ENCODE data around the gene SLC35F3.
"Not testable (repeated sequence)": the region's sequence is repeated elsewhere in the genome, so short reads cannot be mapped to it uniquely, and the experiment has no call there.

SLC35F3 gene

DNA sequence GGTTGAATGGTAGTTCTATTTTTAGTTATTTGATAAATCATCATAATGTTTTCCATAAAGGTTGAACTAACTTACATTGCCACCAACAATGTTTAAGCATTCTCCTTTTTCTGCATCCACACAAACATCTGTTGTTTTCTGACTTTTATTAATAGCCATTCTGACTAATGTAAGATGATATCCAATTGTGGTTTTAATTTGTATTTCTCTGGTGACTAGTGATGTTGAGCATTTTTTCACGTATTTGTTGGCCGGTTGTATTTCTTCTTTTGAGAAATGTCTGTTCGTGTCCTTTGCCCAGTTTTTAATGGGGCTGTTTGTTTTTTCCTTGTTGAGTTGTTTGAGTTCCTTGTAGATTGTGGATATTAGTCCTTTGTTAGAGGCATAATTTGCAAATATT lies 24.6 kb upstream of the SLC35F3 start:
- Histone ChIP-seq H3K9ac (ENCODE audit: low read length in 5 of 5) (no peak overlapping the region), H3K9me3 (ENCODE audit: control insufficient read depth in 5 of 5, low read length in 5 of 5) (peaks cover 0 to 8% (median 7%) of the 10 kb centered on the region in 5 donors), H3K4me3 (ENCODE audit: low read depth in 1 of 5, low read length in 5 of 5) (no peak overlapping the region), H3K36me3 (ENCODE audit: control insufficient read depth in 5 of 5, insufficient read depth in 5 of 5, low read length in 5 of 5) (no peaks in the 10 kb centered on the region), H3K27ac (ENCODE audit: low read depth, low read length) (no peak overlapping the region), H3K4me1 (ENCODE audit: control insufficient read depth in 5 of 5, insufficient read depth in 5 of 5, low read length in 5 of 5) (no peaks in the 10 kb centered on the region), H3K27me3 (ENCODE audit: control insufficient read depth in 5 of 5, insufficient read depth in 4 of 5, low read length in 5 of 5) (peaks cover 0 to 4% (median 0%) of the 10 kb centered on the region in 5 donors)

DNA sequence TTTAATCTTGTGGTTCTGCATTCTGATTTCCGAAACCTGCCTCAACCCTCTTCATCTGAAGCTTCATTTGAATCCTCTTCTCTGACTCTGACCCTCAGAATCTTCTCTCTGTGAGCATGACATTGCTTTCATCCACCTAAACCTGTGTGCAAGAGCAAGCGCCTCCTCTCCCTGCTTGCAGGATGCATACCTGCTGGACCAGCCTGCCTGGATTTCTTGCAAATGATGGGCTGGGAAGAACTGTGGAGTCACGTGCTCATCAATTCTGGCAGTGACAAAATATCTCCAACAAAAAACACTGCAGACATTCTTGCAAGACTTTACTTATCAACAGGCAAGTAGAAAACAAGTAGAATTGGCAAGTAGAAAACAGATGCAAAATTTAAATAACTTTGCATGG lies 20.8 kb upstream of the SLC35F3 start:
- no peaks in the 10 kb centered on the region for H3K4me1 ChIP-seq (ENCODE audit: control insufficient read depth in 5 of 5, insufficient read depth in 5 of 5, low read length in 5 of 5)
- peaks cover 0 to 8% (median 7%) of the 10 kb centered on the region in 5 donors for H3K9me3 ChIP-seq (ENCODE audit: control insufficient read depth in 5 of 5, low read length in 5 of 5)
- no peak overlapping the region for H3K4me3 ChIP-seq (ENCODE audit: low read depth in 1 of 5, low read length in 5 of 5)
- peaks cover 0 to 4% (median 0%) of the 10 kb centered on the region in 5 donors for H3K27me3 ChIP-seq (ENCODE audit: control insufficient read depth in 5 of 5, insufficient read depth in 4 of 5, low read length in 5 of 5)
- H3K36me3 ChIP-seq (ENCODE audit: control insufficient read depth in 5 of 5, insufficient read depth in 5 of 5, low read length in 5 of 5): no peaks in the 10 kb centered on the region
- H3K9ac ChIP-seq (ENCODE audit: low read length in 5 of 5): no peak overlapping the region
- H3K27ac ChIP-seq (ENCODE audit: low read depth, low read length): no peak overlapping the region

DNA sequence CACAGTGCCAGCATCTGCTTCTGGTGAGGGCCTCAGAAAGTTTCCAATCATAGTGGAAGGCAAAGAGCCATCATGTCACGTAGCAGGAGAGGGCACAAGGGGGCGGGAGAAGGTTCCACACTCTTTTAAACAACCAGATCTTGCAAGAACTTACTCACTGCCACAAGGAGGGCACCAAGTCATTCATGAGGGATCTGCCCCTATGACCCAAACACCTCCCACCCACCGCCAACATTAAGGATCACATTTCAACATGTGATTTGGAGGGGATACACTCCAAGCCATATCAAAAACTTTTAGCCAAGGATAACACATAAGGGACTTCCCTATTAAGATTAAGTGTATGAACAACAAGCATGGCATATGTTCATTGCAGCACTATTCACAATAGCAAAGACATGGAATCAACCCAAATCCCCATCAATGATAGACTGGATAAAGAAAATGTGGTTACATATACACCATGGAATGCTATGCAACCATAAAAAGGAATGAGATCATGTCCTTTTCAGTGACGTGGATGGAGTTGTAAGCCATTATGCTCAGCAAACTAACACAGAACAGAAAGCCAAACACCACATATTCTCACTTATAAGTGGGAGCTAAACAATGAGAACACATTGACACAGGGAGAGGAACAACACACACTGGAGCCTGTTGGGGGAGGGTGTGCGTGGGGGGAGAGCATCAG lies 19.9 kb upstream of the SLC35F3 start:
- Histone ChIP-seq H3K4me3 (ENCODE audit: low read depth in 1 of 5, low read length in 5 of 5) (no peak overlapping the region), H3K27me3 (ENCODE audit: control insufficient read depth in 5 of 5, insufficient read depth in 4 of 5, low read length in 5 of 5) (peaks cover 0 to 4% (median 0%) of the 10 kb centered on the region in 5 donors), H3K36me3 (ENCODE audit: control insufficient read depth in 5 of 5, insufficient read depth in 5 of 5, low read length in 5 of 5) (no peaks in the 10 kb centered on the region), H3K27ac (ENCODE audit: low read depth, low read length) (no peak overlapping the region), H3K4me1 (ENCODE audit: control insufficient read depth in 5 of 5, insufficient read depth in 5 of 5, low read length in 5 of 5) (no peaks in the 10 kb centered on the region), H3K9me3 (ENCODE audit: control insufficient read depth in 5 of 5, low read length in 5 of 5) (peaks cover 0 to 10% (median 7%) of the 10 kb centered on the region in 5 donors), H3K9ac (ENCODE audit: low read length in 5 of 5) (no peak overlapping the region)

DNA sequence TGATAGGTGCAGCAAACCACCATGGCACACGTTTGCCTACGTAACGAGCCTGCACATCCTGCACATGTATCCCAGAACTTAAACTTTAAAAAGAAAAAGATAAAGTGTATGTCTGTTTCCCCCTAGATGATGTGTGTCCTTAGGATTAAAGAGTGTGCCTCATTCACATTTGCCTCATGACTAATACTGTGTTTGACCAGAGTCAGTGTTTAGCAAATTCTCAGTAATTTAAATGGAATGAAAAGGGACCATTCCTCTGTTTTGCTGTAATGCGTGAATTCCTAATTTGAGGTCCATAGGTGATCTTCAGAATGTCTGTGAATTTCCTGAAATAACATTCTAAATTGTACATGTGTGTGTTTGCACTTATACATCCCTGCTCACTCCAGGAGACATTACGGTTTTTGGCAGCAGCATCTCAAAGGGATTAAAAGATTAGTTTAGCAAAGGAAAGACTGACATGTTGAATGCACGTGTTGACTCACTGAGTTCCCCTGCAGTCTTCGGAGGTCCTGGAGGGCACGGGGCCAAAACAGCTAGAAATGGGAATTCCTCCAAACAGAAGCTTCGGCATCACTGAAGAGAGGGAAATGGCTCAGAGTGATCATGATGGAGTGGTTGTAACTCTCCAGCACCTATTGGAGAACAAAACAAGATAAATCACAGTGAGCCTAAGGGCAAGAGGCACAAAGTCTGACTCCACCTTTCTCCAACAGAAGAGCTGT lies 19.1 kb upstream of the SLC35F3 start:
- H3K9ac ChIP-seq (ENCODE audit: low read length in 5 of 5): no peak overlapping the region
- H3K9me3 ChIP-seq (ENCODE audit: control insufficient read depth in 5 of 5, low read length in 5 of 5): peaks cover 0 to 17% (median 6%) of the 10 kb centered on the region in 5 donors
- H3K36me3 ChIP-seq (ENCODE audit: control insufficient read depth in 5 of 5, insufficient read depth in 5 of 5, low read length in 5 of 5): no peaks in the 10 kb centered on the region
- H3K27ac ChIP-seq (ENCODE audit: low read depth, low read length): no peak overlapping the region
- H3K27me3 ChIP-seq (ENCODE audit: control insufficient read depth in 5 of 5, insufficient read depth in 4 of 5, low read length in 5 of 5): peaks cover 0 to 4% (median 0%) of the 10 kb centered on the region in 5 donors
- no peaks in the 10 kb centered on the region for H3K4me1 ChIP-seq (ENCODE audit: control insufficient read depth in 5 of 5, insufficient read depth in 5 of 5, low read length in 5 of 5)
- no peak overlapping the region for H3K4me3 ChIP-seq (ENCODE audit: low read depth in 1 of 5, low read length in 5 of 5)

DNA sequence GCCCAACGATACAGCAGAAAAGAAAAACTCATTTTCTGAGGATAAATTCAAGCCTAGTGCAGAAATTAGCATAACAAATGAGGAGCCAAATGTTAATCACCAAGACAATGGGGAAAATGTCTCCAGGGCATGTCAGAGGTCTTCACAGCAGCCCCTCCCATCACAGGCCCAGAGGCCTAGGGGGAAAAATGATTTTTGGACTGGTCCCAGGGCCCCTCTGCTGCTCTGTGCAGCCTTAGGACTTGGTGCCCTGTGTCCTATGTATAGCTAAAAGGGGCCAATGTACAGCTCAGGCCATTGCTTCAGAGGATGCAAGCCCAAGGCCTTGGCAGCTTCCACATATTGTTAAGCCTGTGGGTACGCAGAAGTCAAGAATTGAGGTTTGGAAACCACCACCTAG lies 13.3 kb upstream of the SLC35F3 start:
- not testable (repeated sequence) for H3K4me3 ChIP-seq (ENCODE audit: low read depth in 1 of 5, low read length in 5 of 5); H3K27ac ChIP-seq (ENCODE audit: low read depth, low read length); H3K27me3 ChIP-seq (ENCODE audit: control insufficient read depth in 5 of 5, insufficient read depth in 4 of 5, low read length in 5 of 5); H3K4me1 ChIP-seq (ENCODE audit: control insufficient read depth in 5 of 5, insufficient read depth in 5 of 5, low read length in 5 of 5); H3K9ac ChIP-seq (ENCODE audit: low read length in 5 of 5); H3K36me3 ChIP-seq (ENCODE audit: control insufficient read depth in 5 of 5, insufficient read depth in 5 of 5, low read length in 5 of 5)
- peaks cover 0 to 23% (median 3%) of the 10 kb centered on the region in 5 donors for H3K9me3 ChIP-seq (ENCODE audit: control insufficient read depth in 5 of 5, low read length in 5 of 5)

DNA sequence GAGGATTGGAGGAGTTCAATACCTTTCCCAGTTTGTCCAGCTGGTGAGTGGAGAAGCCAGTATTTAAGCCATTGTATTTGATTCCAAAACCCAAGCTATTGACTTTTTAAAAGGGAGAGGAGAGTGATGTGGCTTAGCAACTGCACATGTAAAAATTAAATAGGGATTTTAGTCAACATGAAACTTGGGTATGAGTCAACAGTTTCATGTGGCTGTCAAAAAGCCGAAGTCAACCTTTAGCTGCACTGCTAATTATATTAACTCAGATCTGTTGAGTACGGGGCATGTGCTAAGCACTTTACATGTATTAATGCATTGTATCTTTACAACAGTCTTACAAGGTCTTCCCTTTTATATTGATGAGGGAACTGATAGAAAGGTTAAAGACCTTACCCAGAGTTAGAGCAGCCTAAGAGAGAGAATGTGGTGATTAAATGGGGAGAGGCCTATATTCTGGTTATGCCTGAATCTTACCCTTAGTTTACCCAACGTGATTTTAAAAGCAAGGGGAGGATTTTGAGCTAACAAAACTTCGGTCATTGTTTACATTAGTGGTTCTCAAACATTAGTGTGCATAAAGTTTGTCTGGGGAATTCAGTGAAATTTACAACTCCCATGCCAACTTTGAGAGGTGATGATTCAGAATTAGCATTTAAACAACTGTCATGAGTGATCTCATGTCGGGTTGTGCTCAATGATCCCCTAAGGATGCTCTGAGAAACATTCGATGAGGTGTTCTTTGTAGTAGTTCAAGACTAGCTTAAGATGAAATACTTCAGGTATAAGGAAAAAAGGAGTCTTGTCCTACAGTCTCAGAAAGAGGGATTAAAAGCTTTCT lies 6.9 kb upstream of the SLC35F3 start:
- no peak overlapping the region for H3K9ac ChIP-seq (ENCODE audit: low read length in 5 of 5)
- H3K36me3 ChIP-seq (ENCODE audit: control insufficient read depth in 5 of 5, insufficient read depth in 5 of 5, low read length in 5 of 5): no peaks in the 10 kb centered on the region
- H3K27ac ChIP-seq (ENCODE audit: low read depth, low read length): no peak overlapping the region
- peaks cover 0 to 5% (median 3%) of the 10 kb centered on the region in 5 donors for H3K9me3 ChIP-seq (ENCODE audit: control insufficient read depth in 5 of 5, low read length in 5 of 5)
- H3K27me3 ChIP-seq (ENCODE audit: control insufficient read depth in 5 of 5, insufficient read depth in 4 of 5, low read length in 5 of 5): no peaks in the 10 kb centered on the region
- H3K4me1 ChIP-seq (ENCODE audit: control insufficient read depth in 5 of 5, insufficient read depth in 5 of 5, low read length in 5 of 5): no peaks in the 10 kb centered on the region
- H3K4me3 ChIP-seq (ENCODE audit: low read depth in 1 of 5, low read length in 5 of 5): no peak overlapping the region

DNA sequence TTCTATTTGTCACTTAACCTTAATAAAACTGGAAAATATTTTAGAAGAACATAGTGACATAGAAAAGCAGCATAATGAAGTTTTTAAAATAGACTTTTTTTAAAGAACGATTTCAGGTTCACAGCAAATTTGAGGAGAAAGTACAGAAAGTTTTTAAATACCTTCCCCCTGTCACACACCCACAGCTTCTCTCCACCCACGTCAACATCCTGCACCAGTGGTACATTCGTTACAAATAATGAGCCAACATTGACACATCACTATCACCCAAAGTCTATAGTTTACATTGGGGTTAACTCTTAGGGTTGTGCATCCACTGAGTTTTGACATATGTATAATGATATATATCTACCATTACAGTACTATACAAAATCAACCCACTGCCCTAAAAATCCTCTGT lies 3.0 kb upstream of the SLC35F3 start:
- Histone ChIP-seq H3K4me3 (ENCODE audit: low read depth in 1 of 5, low read length in 5 of 5) (no peak overlapping the region), H3K27ac (ENCODE audit: low read depth, low read length) (no peak overlapping the region), H3K4me1 (ENCODE audit: control insufficient read depth in 5 of 5, insufficient read depth in 5 of 5, low read length in 5 of 5) (peaks cover 0 to 6% (median 3%) of the 10 kb centered on the region in 5 donors), H3K27me3 (ENCODE audit: control insufficient read depth in 5 of 5, insufficient read depth in 4 of 5, low read length in 5 of 5) (peaks cover 12 to 20% (median 18%) of the 10 kb centered on the region in 5 donors), H3K9ac (ENCODE audit: low read length in 5 of 5) (no peak overlapping the region), H3K9me3 (ENCODE audit: control insufficient read depth in 5 of 5, low read length in 5 of 5) (peaks cover 0 to 4% (median 3%) of the 10 kb centered on the region in 5 donors), H3K36me3 (ENCODE audit: control insufficient read depth in 5 of 5, insufficient read depth in 5 of 5, low read length in 5 of 5) (no peaks in the 10 kb centered on the region)

DNA sequence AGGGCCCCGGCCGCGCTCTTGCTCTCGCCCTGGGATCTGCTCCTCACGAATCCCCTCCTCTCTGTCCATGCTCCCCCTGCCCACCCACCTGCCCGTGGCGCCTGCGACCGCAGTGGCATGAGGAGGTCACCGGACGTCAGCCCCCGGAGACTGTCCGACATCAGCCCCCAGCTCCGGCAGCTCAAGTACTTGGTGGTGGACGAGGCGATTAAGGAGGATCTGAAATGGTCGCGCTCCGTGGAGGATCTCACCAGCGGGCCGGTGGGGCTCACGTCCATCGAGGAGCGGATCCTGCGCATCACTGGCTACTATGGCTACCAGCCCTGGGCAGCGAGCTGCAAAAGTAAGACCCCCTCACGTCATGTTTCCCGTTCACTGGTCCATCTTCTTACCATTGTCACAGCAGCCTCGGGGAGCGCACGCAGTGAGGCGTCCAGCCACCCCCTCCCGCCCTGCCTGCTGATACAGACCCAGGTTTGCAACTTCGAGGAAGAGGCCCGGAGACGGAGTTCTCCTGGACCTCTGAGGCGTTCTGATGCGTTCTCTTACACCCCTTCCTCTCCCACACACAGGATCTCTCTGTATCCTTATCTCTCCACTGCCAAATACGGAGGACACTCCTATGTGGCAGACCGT lies 1.1 kb downstream of the SLC35F3 start:
- no peak overlapping the region for H3K9ac ChIP-seq (ENCODE audit: low read length in 5 of 5)

DNA sequence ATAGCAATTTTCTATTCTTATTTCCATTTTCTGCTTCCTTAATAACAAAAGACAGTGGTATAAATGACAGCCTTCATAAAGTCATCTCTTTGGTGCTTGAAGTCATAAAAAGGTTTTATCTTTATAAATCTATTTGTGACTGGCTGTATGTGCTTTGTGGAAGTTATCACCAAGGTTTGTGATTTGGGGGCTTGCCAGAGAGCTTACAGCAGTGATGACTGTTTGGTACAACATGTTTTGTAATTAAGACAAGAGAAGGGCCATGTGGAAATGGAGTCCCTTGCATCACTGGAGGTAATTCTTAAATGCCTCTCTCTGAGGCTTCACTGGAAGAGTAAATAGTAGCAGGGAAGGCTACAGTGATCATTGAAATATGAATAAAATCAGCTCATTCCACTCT lies 2.7 kb downstream of the SLC35F3 start:
- Histone ChIP-seq H3K36me3 (ENCODE audit: control insufficient read depth in 5 of 5, insufficient read depth in 5 of 5, low read length in 5 of 5) (no peaks in the 10 kb centered on the region), H3K9me3 (ENCODE audit: control insufficient read depth in 5 of 5, low read length in 5 of 5) (no peaks in the 10 kb centered on the region)

More for the DNA sequence above, 1.1 kb downstream of the SLC35F3 start:
- Histone ChIP-seq H3K27me3 (ENCODE audit: control insufficient read depth in 5 of 5, insufficient read depth in 4 of 5, low read length in 5 of 5) (peaks cover 12 to 20% (median 18%) of the 10 kb centered on the region in 5 donors), H3K9me3 (ENCODE audit: control insufficient read depth in 5 of 5, low read length in 5 of 5) (no peaks in the 10 kb centered on the region), H3K36me3 (ENCODE audit: control insufficient read depth in 5 of 5, insufficient read depth in 5 of 5, low read length in 5 of 5) (no peaks in the 10 kb centered on the region), H3K4me3 (ENCODE audit: low read depth in 1 of 5, low read length in 5 of 5) (no peak overlapping the region), H3K27ac (ENCODE audit: low read depth, low read length) (no peak overlapping the region), H3K4me1 (ENCODE audit: control insufficient read depth in 5 of 5, insufficient read depth in 5 of 5, low read length in 5 of 5) (peaks cover 0 to 6% (median 3%) of the 10 kb centered on the region in 5 donors)

More for the DNA sequence above, 2.7 kb downstream of the SLC35F3 start:
- Histone ChIP-seq H3K9ac (ENCODE audit: low read length in 5 of 5) (no peak overlapping the region), H3K27me3 (ENCODE audit: control insufficient read depth in 5 of 5, insufficient read depth in 4 of 5, low read length in 5 of 5) (peaks cover 12 to 20% (median 18%) of the 10 kb centered on the region in 5 donors), H3K27ac (ENCODE audit: low read depth, low read length) (no peak overlapping the region), H3K4me3 (ENCODE audit: low read depth in 1 of 5, low read length in 5 of 5) (no peak overlapping the region), H3K4me1 (ENCODE audit: control insufficient read depth in 5 of 5, insufficient read depth in 5 of 5, low read length in 5 of 5) (peaks cover 0 to 6% (median 3%) of the 10 kb centered on the region in 5 donors)

Data from subcutaneous abdominal adipose tissue (tissue), 5 donors.